Measurements from ENCODE around the gene IFNAR1. TPM values are rescaled to one million over a fixed set of nuclear protein-coding genes. Genes with fewer than 3 reads are reported as not detected.
A peak's percentile ranks its signal among the peaks of the same experiment; 100 is the strongest.

Gene IFNAR1
- total and polyA plus RNA-seq, 9 of the 15 experiments (the other 6 are each of a cell fraction or from before 2014, with no cell fraction given) = 8.6 to 31.8 (median 14.8) TPM

DNA sequence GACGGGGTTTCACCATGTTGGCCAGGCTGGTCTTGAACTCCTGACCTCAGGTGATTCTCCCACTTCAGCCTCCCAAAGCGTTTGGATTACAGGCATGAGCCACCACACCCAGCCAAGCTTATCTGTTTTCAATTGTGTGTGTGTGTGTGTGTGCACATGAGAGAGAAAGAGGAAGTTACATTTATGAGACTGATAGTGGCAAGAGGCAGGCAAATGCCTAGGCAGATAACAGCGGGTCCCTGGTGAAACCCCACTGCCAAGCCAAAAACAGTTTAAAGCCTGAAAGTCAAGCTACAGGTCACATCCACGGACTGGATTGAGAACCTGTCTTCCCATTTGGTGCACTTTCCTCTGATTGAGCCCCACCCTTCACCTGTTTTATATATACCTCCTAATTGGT, 43.4 kb downstream of the IFNAR1 start (continued):
- TF ChIP-seq, protein P1, sequence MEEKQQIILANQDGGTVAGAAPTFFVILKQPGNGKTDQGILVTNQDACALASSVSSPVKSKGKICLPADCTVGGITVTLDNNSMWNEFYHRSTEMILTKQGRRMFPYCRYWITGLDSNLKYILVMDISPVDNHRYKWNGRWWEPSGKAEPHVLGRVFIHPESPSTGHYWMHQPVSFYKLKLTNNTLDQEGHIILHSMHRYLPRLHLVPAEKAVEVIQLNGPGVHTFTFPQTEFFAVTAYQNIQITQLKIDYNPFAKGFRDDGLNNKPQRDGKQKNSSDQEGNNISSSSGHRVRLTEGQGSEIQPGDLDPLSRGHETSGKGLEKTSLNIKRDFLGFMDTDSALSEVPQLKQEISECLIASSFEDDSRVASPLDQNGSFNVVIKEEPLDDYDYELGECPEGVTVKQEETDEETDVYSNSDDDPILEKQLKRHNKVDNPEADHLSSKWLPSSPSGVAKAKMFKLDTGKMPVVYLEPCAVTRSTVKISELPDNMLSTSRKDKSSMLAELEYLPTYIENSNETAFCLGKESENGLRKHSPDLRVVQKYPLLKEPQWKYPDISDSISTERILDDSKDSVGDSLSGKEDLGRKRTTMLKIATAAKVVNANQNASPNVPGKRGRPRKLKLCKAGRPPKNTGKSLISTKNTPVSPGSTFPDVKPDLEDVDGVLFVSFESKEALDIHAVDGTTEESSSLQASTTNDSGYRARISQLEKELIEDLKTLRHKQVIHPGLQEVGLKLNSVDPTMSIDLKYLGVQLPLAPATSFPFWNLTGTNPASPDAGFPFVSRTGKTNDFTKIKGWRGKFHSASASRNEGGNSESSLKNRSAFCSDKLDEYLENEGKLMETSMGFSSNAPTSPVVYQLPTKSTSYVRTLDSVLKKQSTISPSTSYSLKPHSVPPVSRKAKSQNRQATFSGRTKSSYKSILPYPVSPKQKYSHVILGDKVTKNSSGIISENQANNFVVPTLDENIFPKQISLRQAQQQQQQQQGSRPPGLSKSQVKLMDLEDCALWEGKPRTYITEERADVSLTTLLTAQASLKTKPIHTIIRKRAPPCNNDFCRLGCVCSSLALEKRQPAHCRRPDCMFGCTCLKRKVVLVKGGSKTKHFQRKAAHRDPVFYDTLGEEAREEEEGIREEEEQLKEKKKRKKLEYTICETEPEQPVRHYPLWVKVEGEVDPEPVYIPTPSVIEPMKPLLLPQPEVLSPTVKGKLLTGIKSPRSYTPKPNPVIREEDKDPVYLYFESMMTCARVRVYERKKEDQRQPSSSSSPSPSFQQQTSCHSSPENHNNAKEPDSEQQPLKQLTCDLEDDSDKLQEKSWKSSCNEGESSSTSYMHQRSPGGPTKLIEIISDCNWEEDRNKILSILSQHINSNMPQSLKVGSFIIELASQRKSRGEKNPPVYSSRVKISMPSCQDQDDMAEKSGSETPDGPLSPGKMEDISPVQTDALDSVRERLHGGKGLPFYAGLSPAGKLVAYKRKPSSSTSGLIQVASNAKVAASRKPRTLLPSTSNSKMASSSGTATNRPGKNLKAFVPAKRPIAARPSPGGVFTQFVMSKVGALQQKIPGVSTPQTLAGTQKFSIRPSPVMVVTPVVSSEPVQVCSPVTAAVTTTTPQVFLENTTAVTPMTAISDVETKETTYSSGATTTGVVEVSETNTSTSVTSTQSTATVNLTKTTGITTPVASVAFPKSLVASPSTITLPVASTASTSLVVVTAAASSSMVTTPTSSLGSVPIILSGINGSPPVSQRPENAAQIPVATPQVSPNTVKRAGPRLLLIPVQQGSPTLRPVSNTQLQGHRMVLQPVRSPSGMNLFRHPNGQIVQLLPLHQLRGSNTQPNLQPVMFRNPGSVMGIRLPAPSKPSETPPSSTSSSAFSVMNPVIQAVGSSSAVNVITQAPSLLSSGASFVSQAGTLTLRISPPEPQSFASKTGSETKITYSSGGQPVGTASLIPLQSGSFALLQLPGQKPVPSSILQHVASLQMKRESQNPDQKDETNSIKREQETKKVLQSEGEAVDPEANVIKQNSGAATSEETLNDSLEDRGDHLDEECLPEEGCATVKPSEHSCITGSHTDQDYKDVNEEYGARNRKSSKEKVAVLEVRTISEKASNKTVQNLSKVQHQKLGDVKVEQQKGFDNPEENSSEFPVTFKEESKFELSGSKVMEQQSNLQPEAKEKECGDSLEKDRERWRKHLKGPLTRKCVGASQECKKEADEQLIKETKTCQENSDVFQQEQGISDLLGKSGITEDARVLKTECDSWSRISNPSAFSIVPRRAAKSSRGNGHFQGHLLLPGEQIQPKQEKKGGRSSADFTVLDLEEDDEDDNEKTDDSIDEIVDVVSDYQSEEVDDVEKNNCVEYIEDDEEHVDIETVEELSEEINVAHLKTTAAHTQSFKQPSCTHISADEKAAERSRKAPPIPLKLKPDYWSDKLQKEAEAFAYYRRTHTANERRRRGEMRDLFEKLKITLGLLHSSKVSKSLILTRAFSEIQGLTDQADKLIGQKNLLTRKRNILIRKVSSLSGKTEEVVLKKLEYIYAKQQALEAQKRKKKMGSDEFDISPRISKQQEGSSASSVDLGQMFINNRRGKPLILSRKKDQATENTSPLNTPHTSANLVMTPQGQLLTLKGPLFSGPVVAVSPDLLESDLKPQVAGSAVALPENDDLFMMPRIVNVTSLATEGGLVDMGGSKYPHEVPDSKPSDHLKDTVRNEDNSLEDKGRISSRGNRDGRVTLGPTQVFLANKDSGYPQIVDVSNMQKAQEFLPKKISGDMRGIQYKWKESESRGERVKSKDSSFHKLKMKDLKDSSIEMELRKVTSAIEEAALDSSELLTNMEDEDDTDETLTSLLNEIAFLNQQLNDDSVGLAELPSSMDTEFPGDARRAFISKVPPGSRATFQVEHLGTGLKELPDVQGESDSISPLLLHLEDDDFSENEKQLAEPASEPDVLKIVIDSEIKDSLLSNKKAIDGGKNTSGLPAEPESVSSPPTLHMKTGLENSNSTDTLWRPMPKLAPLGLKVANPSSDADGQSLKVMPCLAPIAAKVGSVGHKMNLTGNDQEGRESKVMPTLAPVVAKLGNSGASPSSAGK (IDR thresholded peaks at IDR 0.05) = no peak
- TF ChIP-seq KAT8 (IDR thresholded peaks at IDR 0.05; ENCODE audit: low read depth) (no peak), SMARCA4 (IDR thresholded peaks at IDR 0.05) (peak; percentile 84), THAP12 (CRISPR knock-in tag; IDR thresholded peaks at IDR 0.05) (no peak), YBX1 (IDR thresholded peaks at IDR 0.05) (no peak), GABPB2 (CRISPR knock-in tag; conservative IDR thresholded peaks at IDR 0.05) (no peak), RBM15 (IDR thresholded peaks at IDR 0.05; ENCODE audit: insufficient read depth, low read length) (no peak), GTF2F1 (IDR thresholded peaks at IDR 0.05; ENCODE audit: low read depth, low read length) (no peak), DNMT1 (IDR thresholded peaks at IDR 0.05) (no peak), RUNX1 (IDR thresholded peaks at IDR 0.05; ENCODE audit: low read depth) (no peak), EGR1 (conservative IDR thresholded peaks at IDR 0.05) (no peak), HDAC3 (IDR thresholded peaks at IDR 0.05; ENCODE audit: borderline replicate concordance, partially characterized antibody) (no peak), MTA3 (IDR thresholded peaks at IDR 0.05; ENCODE audit: borderline replicate concordance) (peak; percentile 45; the same call in 1 of the 2 replicates), ESRRB (CRISPR knock-in tag; IDR thresholded peaks at IDR 0.05; ENCODE audit: borderline replicate concordance) (no peak)
